CD4-positive, alpha-beta T cell treated with Interleukin-12 subunit alpha and Interleukin-12 subunit beta, for 1 hour (primary cell): Measurements from ENCODE around the gene EID2B.

Experiments
- DNase-seq: peaks from one replicate; pipeline ENCODE4 v3.0.0-alpha.2; 2020

EID2B gene

DNA sequence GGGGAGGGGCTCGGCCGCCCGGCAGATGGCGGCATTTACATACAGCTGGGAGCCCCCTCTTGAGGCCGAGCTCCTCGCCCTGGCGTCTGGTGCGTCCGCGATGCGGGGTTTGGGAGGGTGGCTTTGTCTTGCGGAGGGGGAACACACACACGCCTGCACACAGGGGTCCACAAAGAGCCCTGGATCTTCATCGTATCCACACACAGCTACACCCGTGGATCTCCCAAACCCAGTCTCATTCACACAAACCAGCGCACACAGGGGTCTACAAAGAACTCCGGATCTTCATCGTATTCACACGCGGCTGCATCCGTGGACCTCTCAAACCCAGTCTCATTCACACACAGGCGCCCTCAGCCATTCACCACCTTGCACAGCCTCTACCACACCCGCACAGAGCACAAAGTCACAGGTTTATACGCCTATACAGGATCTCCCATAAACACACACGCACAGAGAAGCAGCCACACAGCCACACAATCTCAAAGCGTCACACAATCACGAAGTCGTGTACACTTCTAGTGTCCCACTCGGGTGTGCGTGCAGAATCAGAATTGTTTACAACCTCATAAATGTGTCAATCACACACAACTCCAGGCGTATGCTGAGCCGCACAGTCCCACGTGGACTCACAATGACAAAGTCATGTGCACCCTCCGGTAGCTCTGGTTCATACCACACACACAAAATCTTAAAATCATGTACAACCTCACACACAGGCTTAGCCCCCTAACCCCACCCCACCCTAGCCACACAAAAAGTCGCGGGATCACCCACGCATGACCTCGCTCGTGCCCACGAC lies 34.5 kb downstream of the EID2B start:
- no peak for DNase-seq

DNA sequence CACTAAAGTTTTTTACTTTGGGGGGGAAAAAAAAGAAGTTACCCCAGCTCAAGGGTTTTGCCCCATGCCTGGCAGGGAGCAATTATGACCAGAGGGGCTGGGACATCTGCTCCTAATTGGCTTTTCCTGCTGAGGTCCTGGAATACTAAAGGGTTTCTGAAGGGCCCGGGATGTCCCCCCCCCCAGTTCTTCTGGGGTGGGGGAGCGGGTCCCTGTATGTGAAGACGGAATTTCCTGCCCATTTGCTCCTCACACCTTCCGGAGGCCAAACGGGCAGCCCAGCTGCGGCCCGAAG lies 35.0 kb downstream of the EID2B start:
- no peak for DNase-seq

DNA sequence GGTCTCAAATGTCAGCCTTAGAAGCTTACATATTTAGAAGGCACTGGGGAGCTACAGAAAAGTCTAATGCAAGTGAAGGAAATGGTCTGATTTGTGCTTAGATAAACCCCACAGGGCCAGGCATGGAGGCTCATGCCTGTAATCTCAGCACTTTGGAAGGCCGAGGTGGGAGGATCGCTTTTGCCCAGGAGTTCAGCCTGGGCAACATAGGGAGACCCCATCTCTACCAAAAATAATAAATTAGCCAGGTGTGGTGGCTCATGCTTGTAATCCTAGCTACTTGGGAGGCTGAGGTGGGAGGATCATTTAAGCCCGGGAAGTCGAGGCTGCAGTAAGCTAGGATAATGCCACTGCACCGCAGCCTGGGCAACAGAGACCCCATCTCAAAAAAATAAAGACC lies 36.6 kb downstream of the EID2B start:
- DNase-seq: no peak

DNA sequence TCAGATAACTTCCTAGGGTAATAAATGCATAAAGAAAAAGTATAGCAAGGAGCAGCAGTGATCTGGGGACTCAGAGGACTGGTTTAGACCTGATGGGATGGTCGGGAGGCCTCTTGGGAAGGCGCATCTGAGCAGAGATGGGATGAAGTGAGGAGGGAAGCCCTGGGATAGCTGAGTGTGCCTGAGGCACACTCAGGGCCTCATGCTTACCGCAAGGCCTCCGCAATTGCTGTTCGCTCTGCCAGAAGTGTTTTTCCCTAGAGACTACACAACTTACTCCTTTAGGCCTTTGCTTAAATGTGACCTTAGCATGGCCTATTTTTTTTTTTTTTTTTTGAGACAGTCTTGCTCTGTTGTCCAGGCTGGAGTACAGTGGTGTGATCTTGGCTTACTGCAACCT lies 38.0 kb downstream of the EID2B start:
- no peak for DNase-seq

DNA sequence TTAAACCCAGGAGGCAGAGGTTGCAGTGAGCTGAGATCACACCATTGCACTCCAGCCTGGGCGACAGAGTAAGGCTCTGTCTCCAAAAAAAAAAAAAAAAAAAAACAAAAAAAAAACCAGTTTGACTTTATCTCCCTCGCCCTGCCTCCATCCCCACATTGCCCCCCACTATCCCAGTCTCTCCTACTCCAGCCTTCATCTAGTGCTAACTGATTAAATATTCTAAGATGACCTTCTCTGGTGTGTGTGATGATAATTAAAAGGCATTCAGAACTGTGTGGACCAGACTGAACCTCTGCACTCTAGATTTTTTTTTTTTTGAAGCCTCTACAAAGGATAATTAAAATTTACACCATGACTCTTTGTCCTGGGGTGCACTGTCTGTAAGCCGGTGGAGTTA lies 39.9 kb downstream of the EID2B start:
- DNase-seq: no peak

DNA sequence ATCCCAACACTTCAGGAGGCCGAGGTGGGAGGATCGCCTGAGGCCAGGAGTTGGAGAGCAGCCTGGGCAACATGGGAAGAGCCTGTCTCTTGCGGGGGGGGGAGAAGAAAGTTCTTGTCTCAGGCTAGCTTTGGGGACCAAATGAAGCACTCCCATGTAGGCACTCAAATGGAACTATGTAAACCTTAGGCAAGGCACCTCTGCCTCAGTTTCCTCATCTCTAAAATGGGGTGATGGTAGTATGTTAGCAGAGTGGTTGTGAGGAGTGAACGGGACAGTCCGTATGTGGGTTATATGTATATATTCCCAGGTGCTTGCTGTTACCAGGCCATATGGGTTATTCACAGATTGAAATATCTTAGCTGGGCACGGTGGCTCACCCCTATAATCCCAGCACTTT lies 40.4 kb downstream of the EID2B start:
- DNase-seq: no peak

DNA sequence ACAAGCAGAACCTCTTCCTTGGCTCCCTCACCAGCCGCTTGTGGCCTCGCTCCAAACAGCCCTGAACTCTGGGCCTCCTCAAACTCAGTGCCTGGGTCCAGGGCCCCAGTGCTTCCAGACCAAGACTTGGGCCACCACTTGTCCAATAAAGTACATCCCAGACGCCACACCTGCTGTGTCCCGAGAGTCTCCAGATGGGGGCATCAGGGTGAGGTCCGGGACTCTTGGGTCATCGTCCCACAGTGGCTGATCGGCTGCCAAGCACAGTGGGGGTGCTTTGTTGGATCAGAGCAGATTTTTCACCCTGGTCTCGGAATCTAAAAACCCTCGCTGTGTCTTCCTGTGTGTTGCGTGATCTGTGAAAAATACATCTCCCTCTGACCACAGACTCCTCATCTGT lies 42.9 kb downstream of the EID2B start:
- no peak for DNase-seq

DNA sequence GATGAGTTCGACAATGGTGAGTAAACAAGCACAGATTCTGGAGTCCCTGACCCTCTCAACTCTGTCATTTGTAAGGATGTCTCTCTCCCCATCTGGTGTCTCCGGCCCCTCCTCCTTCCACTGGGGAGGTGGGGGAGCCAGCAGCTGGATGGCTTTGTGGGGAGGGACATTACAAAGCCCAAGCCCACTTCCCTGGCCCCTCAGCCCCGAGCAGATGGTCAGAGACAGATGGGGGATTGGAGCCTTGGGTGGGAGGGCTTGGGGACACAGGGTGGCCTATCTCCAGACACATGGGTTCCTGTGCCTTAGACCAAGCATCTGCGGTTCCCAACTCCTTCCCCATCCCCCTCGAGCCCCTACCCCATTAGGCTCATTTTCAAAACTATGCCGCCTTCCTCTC lies 49.5 kb downstream of the EID2B start:
- DNase-seq: no peak

DNA sequence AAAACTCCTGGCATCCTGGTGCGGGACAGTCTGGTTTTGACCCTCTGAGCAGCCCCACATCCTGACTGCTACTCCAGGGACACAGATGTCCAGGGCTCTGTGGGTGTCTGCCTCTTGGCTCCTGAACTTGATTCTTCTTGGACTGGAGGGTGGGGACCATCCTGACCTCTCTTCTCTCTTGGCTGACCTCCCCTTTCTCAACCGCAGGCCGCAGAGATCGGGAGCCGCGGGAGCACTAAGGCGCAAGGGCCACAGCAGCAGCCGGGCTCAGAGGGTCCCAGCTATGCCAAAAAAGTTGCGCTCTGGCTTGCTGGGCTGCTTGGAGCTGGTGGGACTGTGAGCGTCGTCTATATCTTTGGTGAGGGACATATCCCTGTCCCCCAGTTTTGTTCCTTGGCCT lies 51.0 kb downstream of the EID2B start:
- no peak for DNase-seq

DNA sequence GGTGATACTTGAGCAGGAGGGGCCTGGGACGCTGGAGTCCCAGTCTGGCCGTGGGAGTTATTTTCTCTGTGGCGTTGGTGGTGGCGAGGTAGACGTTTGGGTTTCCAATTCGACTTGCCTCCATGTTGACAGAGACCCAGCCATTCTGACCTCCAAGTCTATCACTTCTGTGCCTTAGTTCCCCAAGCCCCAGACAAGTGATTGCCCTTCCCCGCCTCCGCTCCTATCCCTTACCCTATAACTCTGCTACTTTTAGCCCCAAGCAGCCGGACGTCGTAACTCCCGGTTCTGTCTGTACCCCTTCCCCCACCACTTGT lies 51.5 kb downstream of the EID2B start:
- no peak for DNase-seq
